Measurements from ENCODE around the gene MAPK14.
"Not testable (repeated sequence)": the region's sequence is repeated elsewhere in the genome, so short reads cannot be mapped to it uniquely, and the experiment has no call there.

The MAPK14 gene

DNA sequence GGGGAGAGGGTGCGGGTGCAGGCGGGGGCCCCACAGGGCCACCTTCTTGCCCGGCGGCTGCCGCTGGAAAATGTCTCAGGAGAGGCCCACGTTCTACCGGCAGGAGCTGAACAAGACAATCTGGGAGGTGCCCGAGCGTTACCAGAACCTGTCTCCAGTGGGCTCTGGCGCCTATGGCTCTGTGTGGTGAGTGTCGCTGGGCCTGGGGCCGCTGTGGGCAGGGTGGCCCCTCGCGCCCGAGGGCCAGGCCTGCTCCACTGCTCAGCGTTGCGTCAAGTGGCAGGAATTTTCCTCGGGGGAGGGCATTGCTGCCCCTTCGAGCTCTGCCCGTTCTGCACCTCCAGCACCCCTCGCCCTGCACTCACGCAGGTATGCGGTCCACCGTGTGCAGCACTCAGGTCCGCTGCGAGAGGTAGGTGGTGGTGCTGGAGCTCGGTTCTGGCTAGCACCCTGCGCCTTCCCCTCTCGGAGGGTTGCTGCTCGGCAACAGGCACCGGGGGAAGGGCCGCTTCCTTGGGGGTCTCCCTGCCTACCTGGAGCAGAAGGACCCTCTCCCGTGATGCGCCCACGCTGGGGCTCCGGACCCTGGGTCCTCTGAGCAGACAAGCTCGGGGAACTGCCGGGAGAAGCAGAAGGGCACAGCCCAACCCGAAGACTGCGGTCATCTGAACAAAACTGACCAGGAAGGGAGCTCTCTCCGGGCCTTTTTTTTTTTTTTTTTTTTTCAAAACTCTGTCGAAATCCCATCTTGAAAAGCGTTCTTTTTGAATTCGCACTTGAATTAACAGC is 674 bp downstream of the MAPK14 start:
- H3K9ac ChIP-seq: peak overlapping the region; percentile 12
- H3K27me3 ChIP-seq (ENCODE audit: control insufficient read depth, insufficient read depth, low read length): no peaks in the 10 kb centered on the region
- H3K36me3 ChIP-seq (ENCODE audit: control insufficient read depth, insufficient read depth, low read length): no peaks in the 10 kb centered on the region
- H3K4me3 ChIP-seq (ENCODE audit: low read depth, low read length): peak overlapping the region; percentile 97
- H3K4me2 ChIP-seq (ENCODE audit: low read length): peak overlapping the region; percentile 98
- H3K9me3 ChIP-seq (ENCODE audit: control insufficient read depth, low read length): no peaks in the 10 kb centered on the region
- H3K79me2 ChIP-seq: peaks cover 27% of the 10 kb centered on the region
- peak overlapping the region; percentile 76 for H3K27ac ChIP-seq
- H2AFZ ChIP-seq: peak overlapping the region; percentile 91
- H3K4me1 ChIP-seq: peaks cover 4% of the 10 kb centered on the region
- TF ChIP-seq, protein P1, sequence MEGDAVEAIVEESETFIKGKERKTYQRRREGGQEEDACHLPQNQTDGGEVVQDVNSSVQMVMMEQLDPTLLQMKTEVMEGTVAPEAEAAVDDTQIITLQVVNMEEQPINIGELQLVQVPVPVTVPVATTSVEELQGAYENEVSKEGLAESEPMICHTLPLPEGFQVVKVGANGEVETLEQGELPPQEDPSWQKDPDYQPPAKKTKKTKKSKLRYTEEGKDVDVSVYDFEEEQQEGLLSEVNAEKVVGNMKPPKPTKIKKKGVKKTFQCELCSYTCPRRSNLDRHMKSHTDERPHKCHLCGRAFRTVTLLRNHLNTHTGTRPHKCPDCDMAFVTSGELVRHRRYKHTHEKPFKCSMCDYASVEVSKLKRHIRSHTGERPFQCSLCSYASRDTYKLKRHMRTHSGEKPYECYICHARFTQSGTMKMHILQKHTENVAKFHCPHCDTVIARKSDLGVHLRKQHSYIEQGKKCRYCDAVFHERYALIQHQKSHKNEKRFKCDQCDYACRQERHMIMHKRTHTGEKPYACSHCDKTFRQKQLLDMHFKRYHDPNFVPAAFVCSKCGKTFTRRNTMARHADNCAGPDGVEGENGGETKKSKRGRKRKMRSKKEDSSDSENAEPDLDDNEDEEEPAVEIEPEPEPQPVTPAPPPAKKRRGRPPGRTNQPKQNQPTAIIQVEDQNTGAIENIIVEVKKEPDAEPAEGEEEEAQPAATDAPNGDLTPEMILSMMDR (IDR thresholded peaks at IDR 0.05): no peak

DNA sequence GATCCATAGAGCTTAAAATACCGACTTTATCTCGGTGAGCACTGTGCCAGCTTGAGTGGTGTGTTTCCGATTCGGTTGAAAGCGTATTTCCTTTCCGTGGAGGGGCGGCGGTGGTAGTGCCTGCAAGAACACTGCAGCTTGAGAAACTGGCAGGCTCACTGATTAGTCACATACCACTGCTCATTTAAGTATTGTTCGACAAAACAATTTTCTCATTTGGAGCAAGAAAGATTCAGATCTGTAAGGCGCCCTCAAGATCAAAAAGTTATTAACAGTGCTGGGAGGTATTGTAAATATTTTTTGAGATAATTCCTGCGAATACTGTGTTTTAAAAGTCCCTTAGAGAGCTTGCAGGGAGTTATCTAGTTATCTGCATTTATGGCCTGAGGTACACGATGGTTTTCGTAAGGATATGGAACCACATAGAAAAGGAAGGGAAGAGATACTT is 1.3 kb downstream of the MAPK14 start:
- TF ChIP-seq, protein P1 (IDR thresholded peaks at IDR 0.05): no peak
- Histone ChIP-seq H3K36me3 (ENCODE audit: control insufficient read depth, insufficient read depth, low read length) (no peaks in the 10 kb centered on the region), H3K27me3 (ENCODE audit: control insufficient read depth, insufficient read depth, low read length) (no peaks in the 10 kb centered on the region), H3K4me1 (peaks cover 4% of the 10 kb centered on the region), H3K9me3 (ENCODE audit: control insufficient read depth, low read length) (no peaks in the 10 kb centered on the region), H2AFZ (peak overlapping the region; percentile 91), H3K27ac (peak overlapping the region; percentile 76), H3K4me3 (ENCODE audit: low read depth, low read length) (peak overlapping the region; percentile 97), H3K79me2 (peaks cover 33% of the 10 kb centered on the region), H3K4me2 (ENCODE audit: low read length) (peak overlapping the region; percentile 98), H3K9ac (no peak overlapping the region)

DNA sequence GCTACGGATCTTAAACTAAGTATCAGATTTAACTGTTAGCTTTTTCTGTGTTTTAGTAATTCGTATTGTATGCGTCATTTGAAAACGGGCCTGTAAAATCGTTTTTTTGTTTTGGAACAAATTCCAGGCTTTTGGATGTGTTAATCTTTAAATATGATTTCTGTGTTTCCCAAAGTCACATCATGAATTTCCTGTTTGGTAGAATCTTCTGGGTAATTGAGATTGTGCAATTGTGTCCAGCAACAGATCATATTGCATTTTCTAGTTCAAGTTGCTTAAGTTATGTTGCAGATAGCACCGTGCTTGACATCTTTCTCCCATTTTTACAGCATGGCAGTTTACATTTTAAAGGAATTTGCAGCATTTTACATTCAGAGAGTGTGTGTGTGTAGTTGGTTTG is 1.9 kb downstream of the MAPK14 start:
- Histone ChIP-seq H3K4me2 (ENCODE audit: low read length) (peak overlapping the region; percentile 98), H3K36me3 (ENCODE audit: control insufficient read depth, insufficient read depth, low read length) (no peaks in the 10 kb centered on the region), H3K9ac (no peak overlapping the region), H3K27me3 (ENCODE audit: control insufficient read depth, insufficient read depth, low read length) (no peaks in the 10 kb centered on the region), H3K79me2 (peaks cover 37% of the 10 kb centered on the region), H2AFZ (no peak overlapping the region), H3K27ac (peak overlapping the region; percentile 76), H3K4me3 (ENCODE audit: low read depth, low read length) (peak overlapping the region; percentile 97), H3K9me3 (ENCODE audit: control insufficient read depth, low read length) (no peaks in the 10 kb centered on the region), H3K4me1 (peaks cover 4% of the 10 kb centered on the region)
- TF ChIP-seq, protein P1 (IDR thresholded peaks at IDR 0.05): no peak

DNA sequence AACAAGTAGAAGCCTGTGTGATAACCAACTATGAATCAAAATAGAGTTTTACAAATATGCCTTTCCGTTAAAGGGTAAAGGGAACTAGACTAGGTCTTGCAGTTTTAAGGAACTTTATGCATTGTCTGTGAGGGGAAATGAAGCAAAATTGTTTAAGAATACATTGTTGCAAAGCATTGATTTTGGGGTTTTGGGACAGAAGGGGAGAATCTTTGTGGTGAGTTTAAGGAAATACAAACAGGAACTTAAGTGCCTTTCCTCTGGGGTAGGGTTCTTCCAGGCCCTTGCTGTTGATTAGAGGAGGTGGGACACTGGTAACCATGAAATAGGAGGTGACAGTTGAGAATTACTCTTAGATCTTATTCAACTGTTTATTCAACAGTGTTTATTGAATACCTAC is 4.7 kb downstream of the MAPK14 start:
- H3K4me3 ChIP-seq (ENCODE audit: low read depth, low read length): no peak overlapping the region
- H3K36me3 ChIP-seq (ENCODE audit: control insufficient read depth, insufficient read depth, low read length): no peaks in the 10 kb centered on the region
- H2AFZ ChIP-seq: no peak overlapping the region
- no peaks in the 10 kb centered on the region for H3K27me3 ChIP-seq (ENCODE audit: control insufficient read depth, insufficient read depth, low read length)
- H3K79me2 ChIP-seq: peaks cover 52% of the 10 kb centered on the region
- TF ChIP-seq, protein P1 (IDR thresholded peaks at IDR 0.05): no peak
- peaks cover 4% of the 10 kb centered on the region for H3K4me1 ChIP-seq
- no peaks in the 10 kb centered on the region for H3K9me3 ChIP-seq (ENCODE audit: control insufficient read depth, low read length)
- H3K27ac ChIP-seq: no peak overlapping the region
- no peak overlapping the region for H3K4me2 ChIP-seq (ENCODE audit: low read length)
- no peak overlapping the region for H3K9ac ChIP-seq

DNA sequence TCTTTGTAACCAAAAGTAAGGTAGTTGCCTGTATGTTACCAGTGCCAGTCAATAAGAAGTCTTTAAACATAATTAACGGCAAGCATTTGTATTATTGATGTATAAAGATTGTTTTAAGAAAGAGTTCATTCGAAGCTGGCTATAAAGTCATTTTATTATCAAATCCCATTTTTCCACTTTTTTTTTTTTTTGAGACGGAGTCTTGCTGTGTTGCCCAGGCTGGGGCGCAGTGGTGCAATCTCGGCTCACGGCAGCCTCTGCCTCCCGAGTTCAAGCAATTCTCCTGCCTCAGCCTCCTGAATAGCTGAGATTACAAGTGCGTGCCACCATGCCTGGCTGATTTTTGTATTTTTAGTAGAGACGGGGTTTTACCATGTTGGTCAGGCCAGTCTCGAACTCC is 5.5 kb downstream of the MAPK14 start:
- H3K9ac ChIP-seq; H3K27ac ChIP-seq; H2AFZ ChIP-seq; H3K4me3 ChIP-seq (ENCODE audit: low read depth, low read length); H3K4me1 ChIP-seq; H3K4me2 ChIP-seq (ENCODE audit: low read length); H3K27me3 ChIP-seq (ENCODE audit: control insufficient read depth, insufficient read depth, low read length); H3K36me3 ChIP-seq (ENCODE audit: control insufficient read depth, insufficient read depth, low read length); H3K9me3 ChIP-seq (ENCODE audit: control insufficient read depth, low read length): not testable (repeated sequence)
- peaks cover 58% of the 10 kb centered on the region for H3K79me2 ChIP-seq

All from parathyroid adenoma (tissue), 2 donors.